NCI-H2107 (cell line): Measurements from ENCODE around the gene CBFA2T3.
"Not testable (repeated sequence)": the region's sequence is repeated elsewhere in the genome, so short reads cannot be mapped to it uniquely, and the experiment has no call there.

Experiments used
- DNase-seq: peaks from one replicate; lab custom pipeline; 2025; lab: John Stamatoyannopoulos, UW

The CBFA2T3 gene

DNA sequence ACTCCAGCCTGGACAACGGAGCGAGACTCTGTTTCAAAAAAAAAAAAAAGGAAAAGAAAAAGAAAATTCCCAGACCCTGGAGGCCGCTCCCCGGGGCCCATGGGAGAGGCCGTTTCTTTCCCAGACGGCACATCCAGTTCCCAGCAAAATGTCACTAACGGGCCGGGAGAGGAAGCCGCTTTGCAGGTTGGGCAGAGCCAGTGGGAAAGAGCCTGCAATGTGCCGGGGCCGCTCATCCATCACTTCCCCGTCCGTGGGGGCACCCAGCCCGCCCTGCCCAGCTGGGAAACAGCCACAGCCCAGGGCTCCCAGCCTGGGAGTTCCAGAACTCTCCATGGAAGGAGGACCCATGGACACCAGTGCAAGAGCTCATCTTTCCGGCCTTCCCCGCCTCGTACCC is 68.7 kb downstream of the CBFA2T3 start:
- no peak for DNase-seq

DNA sequence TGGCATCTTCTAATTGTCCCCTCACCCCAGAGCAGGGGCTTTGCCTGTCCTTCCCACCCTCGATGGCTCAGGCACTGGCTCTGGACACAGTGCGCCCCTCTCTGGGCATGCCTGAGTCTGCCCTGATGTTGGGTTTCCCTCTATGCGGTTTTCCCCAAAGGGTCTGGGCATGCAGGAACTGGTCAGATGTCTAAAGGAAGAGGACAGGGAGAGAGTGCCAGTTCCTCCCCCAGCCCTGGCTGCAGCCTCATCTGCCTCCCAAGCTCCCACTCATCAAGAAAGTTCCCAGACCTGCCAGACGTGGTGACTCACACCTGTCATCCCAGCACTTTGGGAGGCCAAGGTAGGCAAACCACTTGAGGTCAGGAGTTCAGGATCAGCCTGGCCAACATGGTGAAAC is 69.2 kb downstream of the CBFA2T3 start:
- DNase-seq, result no peak

GRCh38 chr16:88906535-88907105 is 70.4 kb downstream of the CBFA2T3 start:
- DNase-seq, result no peak

GRCh38 chr16:88906020-88906419 is 71.0 kb downstream of the CBFA2T3 start:
- no peak for DNase-seq

DNA sequence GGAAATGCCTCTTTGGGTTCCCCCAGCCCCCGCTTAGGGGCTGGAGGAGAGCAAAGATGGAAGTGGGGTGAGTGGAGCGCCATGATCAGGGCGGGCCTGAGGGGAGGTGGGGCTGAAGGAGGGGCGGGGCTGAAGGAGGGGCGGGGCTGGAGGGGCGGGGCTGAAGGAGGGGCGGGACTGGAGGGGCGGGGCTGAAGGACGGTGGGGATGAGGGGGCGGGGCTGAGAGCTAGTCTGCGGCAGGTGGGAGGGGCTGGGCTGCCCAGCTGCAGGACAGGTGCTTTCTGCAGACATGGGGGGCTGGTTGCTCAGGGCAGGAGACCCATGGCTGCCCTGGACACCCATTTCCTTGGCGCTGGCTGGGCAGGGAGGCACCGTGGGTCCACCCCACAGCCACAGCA is 71.4 kb downstream of the CBFA2T3 start:
- no peak for DNase-seq

DNA sequence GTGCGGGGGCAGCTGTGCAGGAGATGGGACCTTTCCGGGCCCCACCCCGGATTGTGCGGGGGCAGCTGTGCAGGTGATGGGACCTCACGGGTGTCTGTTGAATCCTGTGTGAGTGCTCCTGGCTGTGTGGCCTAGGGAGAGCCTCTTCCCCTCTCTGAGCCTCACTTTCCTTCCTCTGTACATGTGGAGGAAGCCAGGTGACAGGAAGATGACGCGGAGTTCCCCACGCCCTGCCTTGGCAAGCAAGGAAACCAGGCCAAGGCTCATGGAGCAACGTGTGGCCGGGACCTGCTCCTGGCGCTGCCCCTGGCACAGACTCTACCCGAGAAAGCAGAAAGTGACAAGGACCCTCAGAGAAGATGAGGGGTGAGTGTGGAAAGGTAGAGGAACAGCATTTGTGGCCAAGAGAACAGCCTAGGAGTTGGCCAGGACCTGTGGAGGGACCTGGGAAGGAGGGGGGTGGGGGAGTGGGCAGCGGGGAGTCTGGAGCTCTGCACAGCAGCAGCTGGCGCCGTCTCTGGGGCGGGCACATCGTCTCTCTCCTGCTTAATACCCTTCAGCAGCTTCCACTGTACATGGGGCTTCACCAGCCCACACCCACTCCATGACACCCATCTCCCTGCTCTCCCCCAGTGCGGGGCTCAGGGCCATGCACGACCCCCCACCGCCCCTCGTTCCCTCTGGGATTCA is 72.2 kb downstream of the CBFA2T3 start:
- no peak for DNase-seq

DNA sequence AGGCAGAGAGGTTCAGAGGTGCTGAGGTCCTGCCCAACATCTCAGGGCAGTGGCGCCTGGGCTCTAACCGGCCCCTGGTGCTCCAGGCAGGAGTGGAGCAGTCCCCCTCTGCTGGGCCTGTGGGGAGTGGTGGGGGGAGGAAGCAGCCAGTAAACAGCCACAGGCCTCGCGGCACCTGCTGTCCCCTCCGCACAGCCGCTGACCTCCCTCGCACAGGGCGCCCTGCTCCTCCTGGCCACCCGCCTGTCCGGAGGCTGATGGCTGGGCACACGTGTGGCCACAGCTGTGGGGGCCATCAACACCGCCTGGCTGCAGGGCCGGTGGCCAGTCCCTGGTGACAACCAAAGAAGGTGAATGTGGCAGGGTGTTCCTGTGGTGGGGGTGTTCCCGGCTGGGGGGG is 73.7 kb downstream of the CBFA2T3 start:
- no peak for DNase-seq

DNA sequence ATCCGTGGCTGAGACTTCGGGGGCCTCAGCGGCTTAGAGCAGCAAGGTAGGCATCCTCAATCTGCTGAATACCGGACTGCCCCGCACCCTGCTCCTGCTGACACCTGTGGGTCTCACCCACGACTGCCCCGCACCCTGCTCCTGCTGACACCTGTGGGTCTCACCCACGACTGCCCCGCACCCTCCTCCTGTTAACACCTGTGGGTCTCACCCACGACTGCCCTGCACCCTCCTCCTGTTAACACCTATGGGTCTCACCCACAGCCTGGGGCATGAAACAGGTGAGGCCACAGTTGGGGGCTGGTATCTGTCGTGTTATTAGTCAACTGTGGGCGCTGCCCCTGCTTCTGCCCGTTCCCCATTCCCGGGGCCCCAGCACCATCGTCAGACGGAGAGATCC is 74.3 kb downstream of the CBFA2T3 start:
- no peak for DNase-seq

DNA sequence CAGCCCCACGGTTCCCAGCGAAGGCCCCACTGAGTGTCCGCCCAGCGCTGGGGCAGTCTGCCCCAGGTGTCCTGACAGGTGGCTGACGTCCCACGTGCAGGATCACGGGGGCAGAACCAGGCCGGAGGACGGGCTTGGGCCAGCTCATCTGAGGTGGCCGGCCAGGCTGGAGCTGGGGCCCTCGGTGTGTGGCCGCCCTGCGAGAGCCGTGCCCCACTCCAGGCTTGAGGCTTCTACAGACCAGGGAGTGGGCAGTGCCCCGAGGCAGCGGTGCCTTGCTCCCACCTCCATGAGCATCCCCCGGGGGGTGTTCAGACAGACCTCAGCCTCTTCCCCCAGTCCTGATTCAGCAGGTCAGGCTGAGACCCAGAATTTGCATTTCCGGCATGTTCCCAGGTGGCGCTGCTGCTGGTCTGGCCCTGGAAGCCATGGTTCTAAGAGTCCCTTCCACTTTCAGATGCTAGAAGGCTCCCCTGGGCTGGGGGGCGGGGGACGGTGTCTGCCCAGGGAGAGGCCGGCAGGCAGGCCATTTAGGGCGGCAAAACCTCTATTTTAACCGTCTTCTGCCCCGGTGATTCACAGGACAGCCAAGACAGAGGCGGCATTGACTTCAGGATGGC is 75.2 kb downstream of the CBFA2T3 start:
- DNase-seq, result no peak

DNA sequence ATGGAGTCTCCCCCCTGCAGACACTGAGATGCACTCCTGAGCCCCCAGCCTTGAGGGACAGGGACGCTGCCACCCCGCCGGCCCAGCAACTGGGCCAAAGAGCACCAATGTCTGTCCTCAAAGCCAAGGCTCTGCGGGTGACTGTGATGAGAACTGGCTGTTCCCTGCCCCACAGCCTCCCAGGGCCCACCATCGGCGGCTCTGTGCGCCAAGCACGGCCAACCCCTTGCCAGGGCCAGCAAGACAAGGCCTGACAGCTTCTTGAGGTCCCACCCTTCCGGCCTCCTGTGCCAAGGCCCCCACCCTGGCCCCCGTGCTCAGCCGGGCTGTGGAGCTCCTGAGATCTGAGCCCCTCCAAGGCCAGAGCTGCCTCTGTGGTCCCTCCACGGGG is 76.3 kb downstream of the CBFA2T3 start:
- DNase-seq, result no peak

- no peak for DNase-seq
These were observed 76.9 kb downstream of the CBFA2T3 start for GRCh38 chr16:88899901-88900661.

DNA sequence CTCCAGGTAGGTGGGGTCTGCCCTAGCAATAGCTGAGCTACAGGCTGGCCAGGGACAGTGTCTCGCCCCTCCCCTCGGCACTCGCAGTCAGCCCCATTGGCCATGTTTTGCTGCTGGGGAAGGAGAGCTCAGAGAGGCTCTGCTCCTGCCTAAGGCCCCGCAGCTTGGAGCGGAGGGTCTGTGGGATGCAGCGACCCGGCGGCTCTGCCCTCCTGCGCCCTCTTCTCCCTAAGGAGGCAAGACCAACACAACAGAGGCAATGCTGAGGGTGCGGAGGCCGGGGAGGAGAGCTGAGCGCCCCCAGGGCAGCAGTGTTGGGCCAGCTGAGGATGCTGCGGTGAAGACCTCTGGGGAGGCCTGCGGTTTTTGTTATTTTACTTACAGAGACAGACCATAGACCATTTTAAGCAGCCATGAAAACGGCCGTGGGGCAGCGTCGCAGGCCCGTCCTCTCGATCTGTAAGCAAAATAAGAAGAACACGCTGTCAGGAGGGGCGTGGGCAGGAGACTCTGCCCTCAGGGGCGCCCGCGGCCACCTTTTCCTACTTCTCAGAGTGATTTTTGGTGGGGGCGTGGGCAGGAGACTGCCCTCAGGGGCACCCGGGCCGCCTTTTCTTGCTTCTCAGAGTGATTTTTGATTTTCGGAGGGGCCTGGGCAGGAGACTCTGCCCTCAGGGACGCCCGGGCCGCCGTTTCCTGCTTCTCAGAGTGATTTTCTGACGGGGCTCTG is 79.1 kb downstream of the CBFA2T3 start:
- no peak for DNase-seq

GRCh38 chr16:88896238-88897070 is 80.6 kb downstream of the CBFA2T3 start:
- DNase-seq, result no peak

GRCh38 chr16:88895335-88895734 is 81.7 kb downstream of the CBFA2T3 start:
- no peak for DNase-seq

- no peak for DNase-seq
These were observed 82.2 kb downstream of the CBFA2T3 start for GRCh38 chr16:88894681-88895300.

- not testable (repeated sequence) for DNase-seq
These were observed 82.7 kb downstream of the CBFA2T3 start for GRCh38 chr16:88894266-88894665.

GRCh38 chr16:88893127-88893968 is 83.7 kb downstream of the CBFA2T3 start:
- no peak for DNase-seq

GRCh38 chr16:88892065-88892464 is 84.9 kb downstream of the CBFA2T3 start:
- DNase-seq, result no peak

GRCh38 chr16:88891083-88891482 is 85.9 kb downstream of the CBFA2T3 start:
- DNase-seq, result no peak
